CD8-positive, alpha-beta memory T cell (primary cell): Measurements from ENCODE around the gene GPR137. TPM values are rescaled to one million over a fixed set of nuclear protein-coding genes. Genes with fewer than 3 reads are reported as not detected.
A peak's percentile ranks its signal among the peaks of the same experiment; 100 is the strongest.

Experiments used
- CTCF ChIA-PET: fragments of 350-600 bp; sonication (Branson Sonifier 250); formaldehyde crosslinking; loops from one replicate; lab custom pipeline; 2021; ENCODE audit warnings: antibody characterized with exemption; lab: Charles Lee
- POLR2A ChIA-PET: fragments of 350-600 bp; sonication (Branson Sonifier 250); formaldehyde crosslinking; loops from one replicate; lab custom pipeline; 2021; ENCODE audit warnings: antibody characterized with exemption; lab: Charles Lee
- DNase-seq, 5 donors: peaks; one replicate each; pipeline versions ENCODE4 v3.0.0 to v3.0.0-alpha.2; 2020 to 2022; ENCODE audit warnings: mixed read lengths in 1 of 5
- H3K27ac ChIP-seq: one replicate; pipeline ENCODE4 v1.7.0; 2013; ENCODE audit warnings: low read depth, mild to moderate bottlenecking, low read length, moderate library complexity
- H3K27me3 ChIP-seq: 2 replicates; pipeline ENCODE4 v1.7.0; 2013; ENCODE audit warnings: low read length, mild to moderate bottlenecking; ENCODE audit not compliant: insufficient read depth, poor library complexity, severe bottlenecking
- H3K36me3 ChIP-seq: 2 replicates; pipeline ENCODE4 v1.7.0; 2013; ENCODE audit warnings: mild to moderate bottlenecking, low read length, moderate library complexity; ENCODE audit not compliant: insufficient read depth
- H3K4me1 ChIP-seq: 2 replicates; pipeline ENCODE4 v1.7.0; 2013; ENCODE audit warnings: mild to moderate bottlenecking, low read length, moderate library complexity; ENCODE audit not compliant: insufficient read depth
- H3K4me3 ChIP-seq: 2 replicates; pipeline ENCODE4 v1.7.0; 2013; ENCODE audit warnings: mild to moderate bottlenecking, low read length
- H3K9me3 ChIP-seq: 2 replicates; pipeline ENCODE4 v1.7.0; 2013; ENCODE audit warnings: mild to moderate bottlenecking, low read length
- H3K27ac Mint-ChIP-seq, 8 donors: one replicate each; pipeline ENCODE4 v1.8.0; 2020 to 2021; ENCODE audit warnings: mixed read lengths in 8 of 8, mild to moderate bottlenecking in 6 of 8, inconsistent platforms in 3 of 8, moderate library complexity in 3 of 8
- H3K27me3 Mint-ChIP-seq, 2 donors: one replicate each; pipeline ENCODE4 v1.8.0; 2020 to 2021; ENCODE audit warnings: mixed read lengths in 2 of 2, mild to moderate bottlenecking in 1 of 2, moderate library complexity in 1 of 2
- H3K36me3 Mint-ChIP-seq, 3 donors: one replicate each; pipeline ENCODE4 v1.8.0; 2020 to 2021; ENCODE audit warnings: mixed read lengths in 3 of 3, inconsistent platforms in 1 of 3, mild to moderate bottlenecking in 1 of 3
- H3K4me1 Mint-ChIP-seq, 3 donors: one replicate each; pipeline ENCODE4 v1.8.0; 2020 to 2021; ENCODE audit warnings: mixed read lengths in 3 of 3, inconsistent platforms in 1 of 3, mild to moderate bottlenecking in 1 of 3
- H3K4me3 Mint-ChIP-seq, 7 donors: one replicate each; pipeline ENCODE4 v1.8.0; 2020 to 2021; ENCODE audit warnings: mixed read lengths in 7 of 7, mild to moderate bottlenecking in 6 of 7, moderate library complexity in 4 of 7, inconsistent platforms in 2 of 7
- H3K9me3 Mint-ChIP-seq, 5 donors: one replicate each; pipeline ENCODE4 v1.8.0; 2020 to 2022; ENCODE audit warnings: mixed read lengths in 5 of 5, mild to moderate bottlenecking in 3 of 5, moderate library complexity in 2 of 5, inconsistent platforms in 1 of 5
- polyA plus RNA-seq: library from polyadenylated mRNA; unstranded; fragments of 300-500 nt; fragmentation: Illumina TruSeq; gene quantifications from one replicate; pipeline ENCODE4 v1.2.3, GENCODE V29; 2021
- total RNA-seq, 2 experiments: library from RNA; stranded (reverse); gene quantifications; one replicate each; pipeline ENCODE4 v1.2.3, GENCODE V29; 2021

Gene GPR137
- total and polyA plus RNA-seq, 3 experiments from 2014 or later = 9.1 to 65.0 (median 64.2) TPM

DNA sequence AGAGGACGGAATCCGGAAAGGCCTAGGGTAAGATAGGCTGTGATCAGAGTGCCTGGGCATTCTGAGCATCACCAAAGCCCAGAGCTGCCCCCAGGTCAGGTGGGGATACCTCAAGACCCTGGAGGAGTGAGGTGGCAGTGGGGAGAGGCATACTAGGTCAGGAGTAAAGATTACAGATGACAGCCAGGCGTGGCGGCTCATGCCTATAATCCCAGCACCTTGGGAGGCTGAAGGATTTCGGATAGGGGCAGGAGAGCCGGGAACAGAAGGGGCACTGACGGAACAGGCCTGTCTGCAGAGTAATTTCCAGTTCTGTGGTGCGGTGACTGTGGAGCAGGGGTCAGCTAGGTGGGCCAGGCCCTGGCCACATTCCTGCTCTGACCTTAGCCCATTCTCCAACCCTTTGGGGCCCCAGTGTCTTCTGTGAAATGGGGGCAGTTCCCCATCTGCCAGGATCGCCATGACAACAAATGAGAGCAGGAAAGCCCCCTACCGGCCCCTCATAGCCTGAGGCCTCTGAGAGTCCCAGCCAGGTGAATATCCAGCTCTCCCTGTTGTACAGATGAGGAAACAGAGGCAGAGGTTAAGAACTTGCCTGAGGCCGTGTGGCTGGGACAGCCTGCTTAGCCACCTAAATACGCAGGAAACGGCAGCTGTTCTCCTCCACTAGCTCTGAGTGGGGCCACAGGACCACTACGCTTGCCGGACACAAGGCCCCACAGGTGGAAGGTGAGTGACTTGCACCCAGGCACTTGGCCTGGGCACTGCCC, 10.4 kb upstream of the GPR137 start:
- no peak for DNase-seq
- Histone ChIP-seq H3K27me3 (no peaks in the 10 kb centered on the region), H3K36me3 (no peaks in the 10 kb centered on the region), H3K9me3 (no peaks in the 10 kb centered on the region), H3K4me3 (no peak overlapping the region), H3K4me1 (peaks cover 11% of the 10 kb centered on the region), H3K27ac (no peak overlapping the region)
- H3K27me3 Mint-ChIP-seq = peaks cover 0 to 3% of the 10 kb centered on the region in 2 donors
- peak overlapping the region in 2 of 8 donors; percentile 33 to 36 for H3K27ac Mint-ChIP-seq
- H3K36me3 Mint-ChIP-seq = peaks cover 0 to 22% (median 5%) of the 10 kb centered on the region in 3 donors
- H3K4me3 Mint-ChIP-seq = no peak overlapping the region
- H3K4me1 Mint-ChIP-seq = peaks cover 8 to 10% (median 9%) of the 10 kb centered on the region in 3 donors
- ChIA-PET CTCF (interaction anchor here (2.0 to 2.8 kb wide), 2 partner anchors 9 to 71 kb away, joined by 5 to 8 read pairs; partner anchors contain the start of gene BAD), POLR2A (no interaction called here)
- no peaks in the 10 kb centered on the region for H3K9me3 Mint-ChIP-seq

- H3K4me1 Mint-ChIP-seq = peaks cover 5 to 8% (median 8%) of the 10 kb centered on the region in 3 donors
- CTCF ChIA-PET = interaction anchor here (2.8 kb wide), 1 partner anchor 8 kb away, joined by 8 read pairs; the partner anchor contains the start of gene BAD
- Histone ChIP-seq H3K27ac (no peak overlapping the region), H3K4me1 (peaks cover 11% of the 10 kb centered on the region), H3K36me3 (no peaks in the 10 kb centered on the region), H3K9me3 (no peaks in the 10 kb centered on the region), H3K27me3 (no peaks in the 10 kb centered on the region), H3K4me3 (no peak overlapping the region)
- peak overlapping the region in 3 of 8 donors; percentile 17 to 36 (median 33) for H3K27ac Mint-ChIP-seq
- DNase-seq = no peak
- POLR2A ChIA-PET = no interaction called here
- no peaks in the 10 kb centered on the region for H3K27me3 Mint-ChIP-seq
- H3K4me3 Mint-ChIP-seq = no peak overlapping the region
- peaks cover 0 to 18% (median 5%) of the 10 kb centered on the region in 3 donors for H3K36me3 Mint-ChIP-seq
- no peaks in the 10 kb centered on the region for H3K9me3 Mint-ChIP-seq
These were observed 9.8 kb upstream of the GPR137 start for GRCh38 chr11:64275841-64276240.

- peaks cover 2 to 11% (median 8%) of the 10 kb centered on the region in 3 donors for H3K4me1 Mint-ChIP-seq
- H3K4me3 Mint-ChIP-seq = no peak overlapping the region
- Histone ChIP-seq H3K4me1 (peaks cover 6% of the 10 kb centered on the region), H3K9me3 (no peaks in the 10 kb centered on the region), H3K27ac (no peak overlapping the region), H3K36me3 (no peaks in the 10 kb centered on the region), H3K27me3 (no peaks in the 10 kb centered on the region), H3K4me3 (no peak overlapping the region)
- peaks cover 0 to 23% (median 5%) of the 10 kb centered on the region in 3 donors for H3K36me3 Mint-ChIP-seq
- H3K27ac Mint-ChIP-seq = no peak overlapping the region
- no peaks in the 10 kb centered on the region for H3K27me3 Mint-ChIP-seq
- DNase-seq = no peak
- no peaks in the 10 kb centered on the region for H3K9me3 Mint-ChIP-seq
- ChIA-PET CTCF (interaction anchor here (2.8 kb wide), 1 partner anchor 7 kb away, joined by 8 read pairs; the partner anchor contains the start of gene BAD), POLR2A (interaction anchor here (0.6 kb wide), 1 partner anchor 41 kb away, joined by 3 read pairs; the partner anchor contains the start of gene PRDX5)
These were observed 8.8 kb upstream of the GPR137 start for GRCh38 chr11:64276653-64277431.

- Histone ChIP-seq H3K4me3 (no peak overlapping the region), H3K9me3 (no peaks in the 10 kb centered on the region), H3K27me3 (no peaks in the 10 kb centered on the region), H3K4me1 (peaks cover 8% of the 10 kb centered on the region), H3K27ac (no peak overlapping the region), H3K36me3 (no peaks in the 10 kb centered on the region)
- Mint-ChIP-seq H3K4me1 (peaks cover 10 to 12% (median 10%) of the 10 kb centered on the region in 3 donors), H3K27ac (peak overlapping the region in 1 of 8 donors; percentile 90), H3K4me3 (no peak overlapping the region), H3K36me3 (peaks cover 0 to 29% (median 5%) of the 10 kb centered on the region in 3 donors), H3K27me3 (no peaks in the 10 kb centered on the region), H3K9me3 (no peaks in the 10 kb centered on the region)
- no peak for DNase-seq
- ChIA-PET CTCF (no interaction called here), POLR2A (no interaction called here)
These were observed 7.0 kb upstream of the GPR137 start for GRCh38 chr11:64278576-64279190.

DNA sequence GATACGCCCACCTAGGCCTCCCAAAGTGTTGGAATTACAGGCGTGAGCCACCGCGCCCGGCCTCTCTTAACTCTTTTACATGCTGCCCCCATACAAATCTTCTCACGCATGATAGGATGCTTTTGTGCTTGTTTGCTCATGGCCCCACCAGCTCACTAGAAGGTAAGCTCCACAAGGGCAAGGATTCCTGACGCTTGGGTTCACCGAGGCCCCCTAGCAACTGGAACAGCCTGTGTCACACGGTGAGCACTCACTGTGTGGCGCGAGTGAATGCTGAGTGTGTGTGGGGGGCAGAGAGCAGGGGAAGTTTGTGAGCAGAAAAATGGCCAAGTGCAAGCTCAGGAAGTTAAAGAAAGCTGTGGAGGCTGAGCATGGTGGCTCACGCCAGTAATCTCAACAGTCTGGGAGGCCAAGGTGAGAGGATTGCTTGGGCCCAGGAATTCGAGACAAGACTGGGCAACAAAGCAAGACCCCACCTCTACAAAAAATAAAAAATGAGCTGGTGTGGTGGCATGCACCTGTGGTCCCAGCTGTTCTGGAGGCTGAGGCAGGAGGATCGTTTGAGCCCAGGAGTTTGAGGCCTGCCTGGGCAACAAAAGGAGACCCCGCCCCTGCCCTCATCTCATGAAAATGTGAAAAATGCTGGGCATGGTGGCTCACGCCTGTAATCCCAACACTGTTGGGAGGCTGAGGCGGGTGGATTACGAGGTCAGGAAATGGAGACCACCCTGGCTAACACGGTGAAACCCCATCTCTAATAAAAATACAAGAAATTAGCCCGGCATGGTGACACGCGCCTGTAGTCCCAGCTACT, 3.5 kb upstream of the GPR137 start:
- no peaks in the 10 kb centered on the region for H3K27me3 Mint-ChIP-seq
- ChIA-PET CTCF (interaction anchor here (1.1 to 7.8 kb wide), 5 partner anchors 11 to 78 kb away, joined by 3 to 73 read pairs (median 6); partner anchors contain the start of genes CATSPERZ, NUDT22 and TRPT1), POLR2A (interaction anchor here (0.6 to 4.3 kb wide), 3 partner anchors 12 to 72 kb away, joined by 4 to 68 read pairs (median 6); no protein-coding TSS in a partner anchor)
- H3K9me3 Mint-ChIP-seq = no peaks in the 10 kb centered on the region
- H3K9me3 ChIP-seq = no peaks in the 10 kb centered on the region
- peaks cover 22% of the 10 kb centered on the region for H3K4me1 ChIP-seq
- peak overlapping the region in 3 of 8 donors; percentile 12 to 48 (median 38) for H3K27ac Mint-ChIP-seq
- H3K27me3 ChIP-seq = no peaks in the 10 kb centered on the region
- no peak for DNase-seq
- no peak overlapping the region for H3K4me3 ChIP-seq
- peaks cover 18 to 28% (median 25%) of the 10 kb centered on the region in 3 donors for H3K4me1 Mint-ChIP-seq
- H3K27ac ChIP-seq = no peak overlapping the region
- H3K36me3 Mint-ChIP-seq = peaks cover 0 to 27% (median 5%) of the 10 kb centered on the region in 3 donors
- H3K4me3 Mint-ChIP-seq = peak overlapping the region in 3 of 7 donors; percentile 13 to 32 (median 17)
- no peaks in the 10 kb centered on the region for H3K36me3 ChIP-seq

DNA sequence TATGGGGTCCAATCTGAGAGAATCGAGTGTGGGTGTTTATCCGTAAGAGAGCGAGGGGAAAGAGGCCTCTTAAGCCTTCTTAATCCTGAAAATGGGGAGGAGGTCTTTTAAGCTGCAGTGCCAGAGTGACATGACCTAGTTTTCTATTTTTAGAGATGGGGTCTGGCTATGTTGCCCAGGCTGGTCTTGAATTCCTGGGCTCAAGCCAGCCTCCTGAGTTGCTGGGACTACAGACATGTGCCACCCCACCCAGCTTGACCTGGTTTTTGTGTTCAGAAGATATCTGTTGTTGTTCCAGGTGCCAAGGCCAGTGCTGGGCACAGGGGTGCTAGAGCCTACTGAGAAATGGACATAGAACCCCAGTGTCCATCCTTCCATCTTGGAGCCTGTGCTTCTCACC, 2.6 kb upstream of the GPR137 start:
- POLR2A ChIA-PET = interaction anchor here (4.3 kb wide), 1 partner anchor 13 kb away, joined by 68 read pairs; no protein-coding TSS in a partner anchor
- Histone ChIP-seq H3K4me3 (no peak overlapping the region), H3K4me1 (peaks cover 22% of the 10 kb centered on the region), H3K36me3 (no peaks in the 10 kb centered on the region), H3K27ac (no peak overlapping the region), H3K27me3 (no peaks in the 10 kb centered on the region), H3K9me3 (no peaks in the 10 kb centered on the region)
- H3K4me1 Mint-ChIP-seq = peaks cover 18 to 28% (median 25%) of the 10 kb centered on the region in 3 donors
- no peak for DNase-seq
- H3K27me3 Mint-ChIP-seq = no peaks in the 10 kb centered on the region
- no peaks in the 10 kb centered on the region for H3K9me3 Mint-ChIP-seq
- CTCF ChIA-PET = interaction anchor here (1.7 to 7.8 kb wide), 5 partner anchors 8 to 79 kb away, joined by 6 to 73 read pairs (median 8); partner anchors contain the start of gene CATSPERZ
- H3K36me3 Mint-ChIP-seq = peaks cover 0 to 25% (median 5%) of the 10 kb centered on the region in 3 donors
- H3K4me3 Mint-ChIP-seq = peak overlapping the region in 4 of 7 donors; percentile 20 to 98 (median 70)
- H3K27ac Mint-ChIP-seq = peak overlapping the region; percentile 69 to 100 (median 92)
